ENCODE results near the gene FADS2.

FADS2 gene

DNA sequence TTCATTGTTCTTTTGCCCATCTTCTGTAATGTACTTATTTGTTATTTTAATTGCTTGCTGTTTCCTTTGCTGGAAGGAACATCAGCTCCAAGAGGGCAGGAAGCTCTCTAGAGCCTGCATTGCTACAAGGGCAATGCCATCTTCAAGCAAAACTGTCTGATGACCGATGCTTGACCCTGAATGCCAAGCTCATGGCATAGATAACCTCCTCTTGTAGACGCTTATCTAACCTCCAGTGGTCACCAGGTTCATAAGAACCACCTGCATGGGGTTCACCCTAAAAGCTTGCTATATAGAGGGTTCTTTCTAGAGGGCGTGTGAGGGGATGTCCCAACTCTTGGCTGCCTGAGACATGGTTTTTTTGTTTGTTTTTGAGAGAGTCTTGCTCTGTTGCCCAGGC, 46.8 kb downstream of the FADS2 start:
- Histone ChIP-seq H2AFZ (no peak overlapping the region), H3K9me3 (ENCODE audit: control insufficient read depth, low read length) (no peaks in the 10 kb centered on the region), H3K4me1 (no peaks in the 10 kb centered on the region), H3K4me2 (ENCODE audit: low read length) (no peak overlapping the region), H3K27ac (no peak overlapping the region), H3K27me3 (ENCODE audit: control insufficient read depth, insufficient read depth, low read length) (no peaks in the 10 kb centered on the region), H3K36me3 (ENCODE audit: control insufficient read depth, insufficient read depth, low read length) (no peaks in the 10 kb centered on the region), H3K9ac (no peak overlapping the region), H3K4me3 (ENCODE audit: low read depth, low read length) (no peak overlapping the region), H3K79me2 (no peaks in the 10 kb centered on the region)
- TF ChIP-seq, protein P1, sequence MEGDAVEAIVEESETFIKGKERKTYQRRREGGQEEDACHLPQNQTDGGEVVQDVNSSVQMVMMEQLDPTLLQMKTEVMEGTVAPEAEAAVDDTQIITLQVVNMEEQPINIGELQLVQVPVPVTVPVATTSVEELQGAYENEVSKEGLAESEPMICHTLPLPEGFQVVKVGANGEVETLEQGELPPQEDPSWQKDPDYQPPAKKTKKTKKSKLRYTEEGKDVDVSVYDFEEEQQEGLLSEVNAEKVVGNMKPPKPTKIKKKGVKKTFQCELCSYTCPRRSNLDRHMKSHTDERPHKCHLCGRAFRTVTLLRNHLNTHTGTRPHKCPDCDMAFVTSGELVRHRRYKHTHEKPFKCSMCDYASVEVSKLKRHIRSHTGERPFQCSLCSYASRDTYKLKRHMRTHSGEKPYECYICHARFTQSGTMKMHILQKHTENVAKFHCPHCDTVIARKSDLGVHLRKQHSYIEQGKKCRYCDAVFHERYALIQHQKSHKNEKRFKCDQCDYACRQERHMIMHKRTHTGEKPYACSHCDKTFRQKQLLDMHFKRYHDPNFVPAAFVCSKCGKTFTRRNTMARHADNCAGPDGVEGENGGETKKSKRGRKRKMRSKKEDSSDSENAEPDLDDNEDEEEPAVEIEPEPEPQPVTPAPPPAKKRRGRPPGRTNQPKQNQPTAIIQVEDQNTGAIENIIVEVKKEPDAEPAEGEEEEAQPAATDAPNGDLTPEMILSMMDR (IDR thresholded peaks at IDR 0.05): no peak

DNA sequence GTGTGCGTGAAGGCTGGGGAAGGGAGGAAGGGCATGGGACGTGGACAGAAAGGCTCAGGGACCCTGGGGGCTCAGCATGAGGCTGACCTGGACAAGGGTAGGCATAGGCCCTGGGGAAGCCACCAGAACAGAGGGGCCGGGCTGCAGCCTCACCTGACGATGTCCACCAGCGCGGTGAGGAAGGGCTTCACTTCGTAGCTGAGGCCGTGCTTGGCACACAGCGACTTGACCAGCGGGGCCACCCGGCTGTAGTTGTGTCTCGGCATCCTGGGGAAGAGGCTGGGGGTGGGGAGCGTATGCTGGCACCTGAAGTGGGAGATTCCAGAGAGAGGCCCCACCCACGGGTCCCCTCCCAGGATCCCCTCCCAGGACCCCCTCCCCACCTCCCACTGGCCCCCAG, 47.6 kb downstream of the FADS2 start:
- TF ChIP-seq, protein P1 (IDR thresholded peaks at IDR 0.05): no peak
- no peak overlapping the region for H3K9ac ChIP-seq
- no peaks in the 10 kb centered on the region for H3K4me1 ChIP-seq
- no peak overlapping the region for H2AFZ ChIP-seq
- H3K4me3 ChIP-seq (ENCODE audit: low read depth, low read length): no peak overlapping the region
- no peak overlapping the region for H3K4me2 ChIP-seq (ENCODE audit: low read length)
- H3K27me3 ChIP-seq (ENCODE audit: control insufficient read depth, insufficient read depth, low read length): no peaks in the 10 kb centered on the region
- no peak overlapping the region for H3K27ac ChIP-seq
- no peaks in the 10 kb centered on the region for H3K36me3 ChIP-seq (ENCODE audit: control insufficient read depth, insufficient read depth, low read length)
- H3K79me2 ChIP-seq: no peaks in the 10 kb centered on the region
- no peaks in the 10 kb centered on the region for H3K9me3 ChIP-seq (ENCODE audit: control insufficient read depth, low read length)

DNA sequence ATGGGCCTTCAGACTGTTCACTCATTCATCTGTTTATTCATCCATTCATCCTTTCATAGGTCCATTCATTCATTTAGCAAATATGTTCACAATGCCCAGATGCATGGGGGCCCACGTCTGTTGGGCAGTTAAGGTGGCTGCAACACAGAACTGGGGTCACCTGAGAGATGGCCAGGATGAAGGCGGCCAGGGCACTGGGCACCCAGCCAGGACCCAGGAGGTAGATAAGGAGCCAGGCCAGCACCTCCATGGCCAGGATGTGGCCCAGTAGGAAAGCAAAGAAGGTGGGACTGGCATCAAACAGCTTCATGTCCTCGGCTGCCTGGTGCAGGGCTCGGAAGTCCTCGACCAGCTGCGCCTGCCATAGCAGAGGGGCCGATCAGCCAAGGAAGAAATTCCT, 51.1 kb downstream of the FADS2 start:
- Histone ChIP-seq H3K79me2 (no peaks in the 10 kb centered on the region), H2AFZ (no peak overlapping the region), H3K9me3 (ENCODE audit: control insufficient read depth, low read length) (no peaks in the 10 kb centered on the region), H3K4me3 (ENCODE audit: low read depth, low read length) (no peak overlapping the region), H3K4me1 (no peaks in the 10 kb centered on the region), H3K27me3 (ENCODE audit: control insufficient read depth, insufficient read depth, low read length) (no peaks in the 10 kb centered on the region), H3K27ac (no peak overlapping the region), H3K36me3 (ENCODE audit: control insufficient read depth, insufficient read depth, low read length) (no peaks in the 10 kb centered on the region), H3K9ac (no peak overlapping the region), H3K4me2 (ENCODE audit: low read length) (no peak overlapping the region)
- TF ChIP-seq, protein P1 (IDR thresholded peaks at IDR 0.05): no peak

DNA sequence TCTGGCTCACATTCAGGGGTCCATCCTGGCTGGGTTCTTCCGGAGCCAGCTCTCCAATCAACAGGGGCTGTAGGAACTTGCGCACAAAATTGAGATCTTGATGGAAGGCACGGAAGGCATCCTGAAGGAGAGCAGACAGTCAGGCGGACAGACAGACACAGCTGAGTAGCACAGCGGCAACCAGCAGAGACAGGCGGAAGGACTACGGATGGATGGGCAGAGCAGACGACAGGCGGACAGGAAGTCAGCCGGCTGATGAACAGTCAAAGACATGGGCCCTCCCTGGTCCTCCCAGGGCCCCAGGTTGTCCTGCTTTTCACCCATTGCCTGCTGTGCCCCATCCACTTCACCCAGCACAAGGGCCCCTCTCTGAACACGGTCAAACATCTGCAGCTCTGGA, 51.9 kb downstream of the FADS2 start:
- Histone ChIP-seq H3K36me3 (ENCODE audit: control insufficient read depth, insufficient read depth, low read length) (no peaks in the 10 kb centered on the region), H3K27ac (no peak overlapping the region), H3K27me3 (ENCODE audit: control insufficient read depth, insufficient read depth, low read length) (no peaks in the 10 kb centered on the region), H3K9me3 (ENCODE audit: control insufficient read depth, low read length) (no peaks in the 10 kb centered on the region), H3K9ac (no peak overlapping the region), H3K4me2 (ENCODE audit: low read length) (no peak overlapping the region), H2AFZ (no peak overlapping the region), H3K4me3 (ENCODE audit: low read depth, low read length) (no peak overlapping the region), H3K79me2 (no peaks in the 10 kb centered on the region), H3K4me1 (no peaks in the 10 kb centered on the region)
- TF ChIP-seq, protein P1 (IDR thresholded peaks at IDR 0.05): no peak

DNA sequence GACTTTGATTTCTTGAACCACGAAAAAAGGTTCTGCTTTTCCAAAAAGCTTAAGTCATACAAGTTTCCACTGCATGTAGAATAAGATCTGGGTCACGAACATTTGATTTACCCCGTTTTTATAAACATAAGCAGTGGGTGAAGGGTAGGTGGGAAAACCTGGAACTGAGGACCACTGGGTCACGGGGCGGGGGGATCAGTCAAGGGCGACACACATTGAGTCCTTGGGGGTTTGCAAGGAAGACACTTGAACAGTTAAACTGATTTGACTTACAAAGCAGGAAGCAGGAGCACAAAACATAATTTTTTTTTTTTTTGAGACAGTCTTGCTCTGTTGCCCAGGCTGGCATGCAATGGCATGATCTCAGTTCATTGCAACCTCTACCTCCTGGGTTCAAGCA, 52.4 kb downstream of the FADS2 start:
- H3K4me1 ChIP-seq: no peaks in the 10 kb centered on the region
- H3K4me3 ChIP-seq (ENCODE audit: low read depth, low read length): no peak overlapping the region
- no peaks in the 10 kb centered on the region for H3K79me2 ChIP-seq
- no peak overlapping the region for H3K4me2 ChIP-seq (ENCODE audit: low read length)
- no peaks in the 10 kb centered on the region for H3K27me3 ChIP-seq (ENCODE audit: control insufficient read depth, insufficient read depth, low read length)
- H3K9me3 ChIP-seq (ENCODE audit: control insufficient read depth, low read length): no peaks in the 10 kb centered on the region
- H3K9ac ChIP-seq: no peak overlapping the region
- no peak overlapping the region for H3K27ac ChIP-seq
- H3K36me3 ChIP-seq (ENCODE audit: control insufficient read depth, insufficient read depth, low read length): no peaks in the 10 kb centered on the region
- no peak overlapping the region for H2AFZ ChIP-seq
- TF ChIP-seq, protein P1 (IDR thresholded peaks at IDR 0.05): no peak
